DOHH2 (cell line): ENCODE data around the gene PRRT1.

Experiments
- H3F3A ChIP-seq: fragments of 200-600 bp; sonication (generic), shearing (Covaris generic); 2 replicates; pipeline ENCODE4 v1.6.0; 2016; ENCODE audit warnings: antibody characterized with exemption, mild to moderate bottlenecking; ENCODE audit not compliant: control insufficient read depth, insufficient read depth
- H3K27ac ChIP-seq: fragments of 200-600 bp; sonication (generic); 2 replicates; pipeline ENCODE4 v1.5.1; 2014; ENCODE audit warnings: low read depth, mild to moderate bottlenecking, low read length, moderate library complexity
- H3K27me3 ChIP-seq: fragments of 200-600 bp; sonication (generic); 2 replicates; pipeline ENCODE4 v1.6.1; 2014; ENCODE audit warnings: mild to moderate bottlenecking, low read length, mixed read lengths; ENCODE audit not compliant: control insufficient read depth
- H3K36me3 ChIP-seq: fragments of 200-600 bp; sonication (generic); 2 replicates; pipeline ENCODE4 v1.6.1; 2014; ENCODE audit warnings: mild to moderate bottlenecking, low read length, moderate library complexity, mixed read lengths; ENCODE audit not compliant: control insufficient read depth
- H3K4me1 ChIP-seq: fragments of 200-600 bp; sonication (generic); 2 replicates; pipeline ENCODE4 v1.6.1; 2014; ENCODE audit warnings: mild to moderate bottlenecking, low read length, mixed read lengths; ENCODE audit not compliant: control insufficient read depth
- H3K4me2 ChIP-seq: fragments of 200-600 bp; sonication (generic); 2 replicates; pipeline ENCODE4 v1.6.0; 2014; ENCODE audit warnings: mild to moderate bottlenecking, low read length, moderate library complexity
- H3K4me3 ChIP-seq: fragments of 200-600 bp; sonication (generic); 2 replicates; pipeline ENCODE4 v1.5.1; 2014; ENCODE audit warnings: mild to moderate bottlenecking, low read length, mixed read lengths
- H3K79me2 ChIP-seq: fragments of 200-600 bp; sonication (generic); 2 replicates; pipeline ENCODE4 v1.6.1; 2014; ENCODE audit warnings: mild to moderate bottlenecking, low read length, mixed read lengths; ENCODE audit not compliant: control insufficient read depth
- H3K9me2 ChIP-seq: fragments of 200-600 bp; sonication (generic); replicated peaks from 2 replicates; pipeline ENCODE4 v1.6.1; 2014; ENCODE audit warnings: mild to moderate bottlenecking, low read length, mixed read lengths; ENCODE audit not compliant: control insufficient read depth
- H3K9me3 ChIP-seq: fragments of 200-600 bp; sonication (generic); 2 replicates; pipeline ENCODE4 v1.6.1; 2014; ENCODE audit warnings: antibody characterized with exemption, low read length, mixed read lengths; ENCODE audit not compliant: control insufficient read depth, insufficient read depth
- H4K20me1 ChIP-seq: fragments of 200-600 bp; sonication (generic); 2 replicates; pipeline ENCODE4 v1.6.0; 2014; ENCODE audit warnings: low read depth, mild to moderate bottlenecking, antibody characterized with exemption, low read length, moderate library complexity; ENCODE audit not compliant: control insufficient read depth, insufficient read depth
- CTCF ChIP-seq: fragments of 200-600 bp; sonication (generic); IDR thresholded peaks from one replicate; pipeline ENCODE4 v1.5.1; 2014; ENCODE audit warnings: antibody characterized with exemption, mild to moderate bottlenecking, low read depth, low read length; ENCODE audit not compliant: poor library complexity, severe bottlenecking
- EZH2phosphoT487 ChIP-seq: fragments of 200-600 bp; sonication (generic); IDR thresholded peaks from 2 replicates; pipeline ENCODE4 v1.6.1; 2017; ENCODE audit warnings: borderline replicate concordance, mild to moderate bottlenecking, antibody characterized with exemption, low read length, moderate library complexity, mixed read lengths

Gene PRRT1

GRCh38 chr6:32133786-32134185 is 18.0 kb downstream of the PRRT1 start:
- Histone ChIP-seq H3K4me1 (peaks cover 11% of the 10 kb centered on the region), H3K9me3 (no peaks in the 10 kb centered on the region), H3K27me3 (peaks cover 8% of the 10 kb centered on the region; the same call in 1 of the 2 replicates), H4K20me1 (no peaks in the 10 kb centered on the region), H3F3A (0 out of 2 replicates have a peak, but pooled peaks cover 3% of the 10 kb centered on the region), H3K79me2 (peaks cover 11% of the 10 kb centered on the region), H3K9me2 (no peaks in the 10 kb centered on the region), H3K27ac (no peak overlapping the region), H3K4me2 (no peak overlapping the region), H3K4me3 (no peak overlapping the region), H3K36me3 (peaks cover 2% of the 10 kb centered on the region)
- no peak for TF ChIP-seq EZH2phosphoT487
- TF ChIP-seq CTCF, result no peak

- Histone ChIP-seq H3K4me2 (no peak overlapping the region), H3K27me3 (peaks cover 8% of the 10 kb centered on the region; the same call in 1 of the 2 replicates), H3K36me3 (peaks cover 12% of the 10 kb centered on the region), H3K9me3 (no peaks in the 10 kb centered on the region), H3F3A (0 out of 2 replicates have a peak, but pooled peaks cover 3% of the 10 kb centered on the region), H4K20me1 (no peaks in the 10 kb centered on the region), H3K79me2 (peaks cover 25% of the 10 kb centered on the region), H3K4me1 (peaks cover 19% of the 10 kb centered on the region), H3K4me3 (no peak overlapping the region), H3K9me2 (no peaks in the 10 kb centered on the region), H3K27ac (no peak overlapping the region)
- TF ChIP-seq CTCF (no peak), EZH2phosphoT487 (no peak)
Observed at GRCh38 chr6:32132110-32132509, 19.6 kb downstream of the PRRT1 start.

- H3K4me1 ChIP-seq, result peaks cover 25% of the 10 kb centered on the region
Observed at GRCh38 chr6:32131439-32131948, 20.2 kb downstream of the PRRT1 start.

More at GRCh38 chr6:32131439-32131948, 20.2 kb downstream of the PRRT1 start:
- Histone ChIP-seq H3F3A (0 out of 2 replicates have a peak, but pooled peaks cover 3% of the 10 kb centered on the region), H3K27ac (no peak overlapping the region), H3K9me3 (no peaks in the 10 kb centered on the region), H3K9me2 (no peaks in the 10 kb centered on the region), H3K4me2 (no peak overlapping the region), H3K79me2 (peaks cover 31% of the 10 kb centered on the region), H3K36me3 (peaks cover 18% of the 10 kb centered on the region), H3K27me3 (peaks cover 8% of the 10 kb centered on the region; the same call in 1 of the 2 replicates), H3K4me3 (no peak overlapping the region), H4K20me1 (0 out of 2 replicates have a peak, but pooled peaks cover 3% of the 10 kb centered on the region)
- TF ChIP-seq EZH2phosphoT487 (no peak), CTCF (no peak)
